Gastrocnemius medialis (tissue), 4 donors: ENCODE measurements around the gene NDUFB7.

ENCODE experiments used
- POLR2A ChIP-seq, 2 donors: fragments of 450-650 bp; IDR thresholded peaks; one replicate each; pipeline ENCODE4 v1.6.1; 2017; ENCODE audit warnings: antibody characterized with exemption in 2 of 2, mild to moderate bottlenecking in 2 of 2, moderate library complexity in 2 of 2
- TF ChIP-seq, protein P1 (sequence below), 5 experiments: fragments of 450-650 bp in 3 of 5; fragments of 200-600 bp in 2 of 5; sonication (generic) in 2 of 5; IDR thresholded peaks in 4 of 5; conservative IDR thresholded peaks in 1 of 5; 1 replicate in 4 of 5; 2 replicates in 1 of 5; pipeline ENCODE4 v1.5.1; 2016 to 2019; ENCODE audit warnings: antibody characterized with exemption in 5 of 5, mild to moderate bottlenecking in 3 of 5, moderate library complexity in 3 of 5

DNA sequence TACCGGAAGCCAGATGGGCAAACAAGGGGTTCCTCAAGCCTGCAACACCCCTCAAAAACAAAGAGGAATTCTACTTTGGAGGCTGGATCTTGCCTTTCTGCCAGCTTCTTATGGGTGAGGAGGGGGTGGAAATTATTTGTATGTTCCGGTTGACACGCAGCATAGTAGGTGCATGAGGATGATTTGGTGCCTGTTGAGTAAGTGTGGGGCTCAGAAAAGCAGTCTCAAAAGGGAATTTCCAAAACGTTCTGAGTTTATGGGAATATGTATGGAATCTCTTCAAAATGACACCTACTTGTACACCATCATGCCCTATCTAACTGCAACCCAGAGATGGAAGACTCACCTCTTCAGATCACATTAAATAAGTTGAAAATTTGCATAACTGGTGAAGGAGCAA, 45.4 kb downstream of the NDUFB7 start:
- TF ChIP-seq, protein P1, sequence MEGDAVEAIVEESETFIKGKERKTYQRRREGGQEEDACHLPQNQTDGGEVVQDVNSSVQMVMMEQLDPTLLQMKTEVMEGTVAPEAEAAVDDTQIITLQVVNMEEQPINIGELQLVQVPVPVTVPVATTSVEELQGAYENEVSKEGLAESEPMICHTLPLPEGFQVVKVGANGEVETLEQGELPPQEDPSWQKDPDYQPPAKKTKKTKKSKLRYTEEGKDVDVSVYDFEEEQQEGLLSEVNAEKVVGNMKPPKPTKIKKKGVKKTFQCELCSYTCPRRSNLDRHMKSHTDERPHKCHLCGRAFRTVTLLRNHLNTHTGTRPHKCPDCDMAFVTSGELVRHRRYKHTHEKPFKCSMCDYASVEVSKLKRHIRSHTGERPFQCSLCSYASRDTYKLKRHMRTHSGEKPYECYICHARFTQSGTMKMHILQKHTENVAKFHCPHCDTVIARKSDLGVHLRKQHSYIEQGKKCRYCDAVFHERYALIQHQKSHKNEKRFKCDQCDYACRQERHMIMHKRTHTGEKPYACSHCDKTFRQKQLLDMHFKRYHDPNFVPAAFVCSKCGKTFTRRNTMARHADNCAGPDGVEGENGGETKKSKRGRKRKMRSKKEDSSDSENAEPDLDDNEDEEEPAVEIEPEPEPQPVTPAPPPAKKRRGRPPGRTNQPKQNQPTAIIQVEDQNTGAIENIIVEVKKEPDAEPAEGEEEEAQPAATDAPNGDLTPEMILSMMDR (IDR thresholded peaks at IDR 0.05 in 4 of 5, conservative IDR thresholded peaks at IDR 0.05 in 1 of 5) = no peak
- TF ChIP-seq POLR2A (IDR thresholded peaks at IDR 0.05) = no peak
